CD4-positive, alpha-beta T cell (primary cell): ENCODE measurements around the gene GCM1. TPM values are rescaled to one million over a fixed set of nuclear protein-coding genes. Genes with fewer than 3 reads are reported as not detected.

Source experiments
- ATAC-seq: fragments of 200-7000 bp; cut with Tn5 transposase; one replicate; pipeline ENCODE4 v1.10.0; 2022; ENCODE audit warnings: mild to moderate bottlenecking; ENCODE audit not compliant: poor library complexity
- CTCF ChIA-PET: fragments of 350-600 bp; sonication (Branson Sonifier 250); formaldehyde crosslinking; loops from one replicate; lab custom pipeline; 2021; ENCODE audit warnings: antibody characterized with exemption, inconsistent platforms; lab: Charles Lee
- POLR2A ChIA-PET: fragments of 350-600 bp; sonication (Branson Sonifier 250); formaldehyde crosslinking; loops from one replicate; lab custom pipeline; 2021; ENCODE audit warnings: antibody characterized with exemption, inconsistent platforms; lab: Charles Lee
- DNase-seq, 14 experiments: peaks; one replicate each; pipeline ENCODE4 v3.0.0-alpha.2; 2013 to 2020; ENCODE audit warnings: mixed read lengths in 2 of 14
- H3K27ac ChIP-seq, 2 donors: one replicate each; pipeline versions ENCODE4 v1.5.1 to v1.7.0; 2013; ENCODE audit warnings: low read length in 2 of 2, low read depth in 1 of 2, mild to moderate bottlenecking in 1 of 2
- H3K27me3 ChIP-seq, 2 experiments: 1 replicate in 1 of 2; 2 replicates in 1 of 2; pipeline versions ENCODE4 v1.6.1 to v1.7.0; 2013; ENCODE audit warnings: low read length in 2 of 2, control low read depth in 1 of 2, mild to moderate bottlenecking in 1 of 2, moderate library complexity in 1 of 2; ENCODE audit not compliant: insufficient read depth in 2 of 2, control insufficient read depth in 1 of 2
- H3K36me3 ChIP-seq: one replicate; pipeline ENCODE4 v1.6.1; 2013; ENCODE audit warnings: low read length, control low read depth; ENCODE audit not compliant: insufficient read depth
- H3K4me1 ChIP-seq: one replicate; pipeline ENCODE4 v1.6.1; 2013; ENCODE audit warnings: low read length, control low read depth; ENCODE audit not compliant: insufficient read depth
- H3K4me3 ChIP-seq: one replicate; pipeline ENCODE4 v1.5.1; 2013; ENCODE audit warnings: mild to moderate bottlenecking, low read length, moderate library complexity
- H3K9me3 ChIP-seq, 2 experiments: 1 replicate in 1 of 2; 2 replicates in 1 of 2; pipeline versions ENCODE4 v1.6.1 to v1.7.0; 2013; ENCODE audit warnings: low read length in 2 of 2, mild to moderate bottlenecking in 2 of 2, control low read depth in 1 of 2, moderate library complexity in 1 of 2; ENCODE audit not compliant: control insufficient read depth in 1 of 2, insufficient read depth in 1 of 2
- H3K27ac Mint-ChIP-seq: one replicate; pipeline ENCODE4 v1.8.0; 2020; ENCODE audit warnings: mixed read lengths
- H3K27me3 Mint-ChIP-seq: one replicate; pipeline ENCODE4 v1.8.0; 2021; ENCODE audit warnings: mixed read lengths
- H3K36me3 Mint-ChIP-seq: one replicate; pipeline ENCODE4 v1.8.0; 2021; ENCODE audit warnings: low read depth, mixed read lengths
- H3K4me1 Mint-ChIP-seq: one replicate; pipeline ENCODE4 v1.8.0; 2021; ENCODE audit warnings: low read depth, mixed read lengths
- H3K4me3 Mint-ChIP-seq: one replicate; pipeline ENCODE4 v1.8.0; 2020; ENCODE audit warnings: mild to moderate bottlenecking, mixed read lengths
- H3K9me3 Mint-ChIP-seq: one replicate; pipeline ENCODE4 v1.8.0; 2020; ENCODE audit warnings: mixed read lengths
- CTCF ChIP-seq: fragments of 200-600 bp; IDR thresholded peaks from one replicate; pipeline ENCODE4 v1.8.0; 2022; ENCODE audit warnings: antibody characterized with exemption, mild to moderate bottlenecking
- intact Hi-C, 2 experiments: fragments of 100-400 bp; cut with DNase I in 1 of 2; cut with micrococcal nuclease in 1 of 2; formaldehyde crosslinking; loops; one replicate each; pipeline versions ENCODE4 v1.15.1 to v1.9.0; 2023 to 2025; cut with DNase I, micrococcal nuclease
- total RNA-seq, 174 experiments: library from RNA in 2 of 174; stranded (reverse) in 2 of 174; gene quantifications; one replicate each; pipeline ENCODE4 v1.2.3 and lab custom pipeline; 2021 to 2026

The GCM1 gene
- total RNA-seq, 2 experiments from 2014 or later = 0.11 to 0.22 TPM

- ATAC-seq = no peak
- no peak for TF ChIP-seq CTCF
- intact Hi-C loops = no loop called here
- Mint-ChIP-seq H3K27me3 (no peaks in the 10 kb centered on the region), H3K9me3 (no peaks in the 10 kb centered on the region), H3K4me1 (peaks cover 5% of the 10 kb centered on the region), H3K27ac (no peak overlapping the region), H3K36me3 (peaks cover 88% of the 10 kb centered on the region), H3K4me3 (no peak overlapping the region)
- DNase-seq = no peak
- CTCF ChIA-PET = no interaction called here
- peaks cover 75% of the 10 kb centered on the region for H3K36me3 ChIP-seq
- H3K27me3 ChIP-seq = no peaks in the 10 kb centered on the region
- no peak overlapping the region for H3K27ac ChIP-seq
- H3K4me3 ChIP-seq = no peak overlapping the region
- POLR2A ChIA-PET = no interaction called here
- no peaks in the 10 kb centered on the region for H3K4me1 ChIP-seq
- no peaks in the 10 kb centered on the region for H3K9me3 ChIP-seq
Observed at GRCh38 chr6:53086302-53086701, 62.3 kb downstream of the GCM1 start.

- Histone ChIP-seq H3K27ac (no peak overlapping the region), H3K27me3 (no peaks in the 10 kb centered on the region), H3K4me1 (no peaks in the 10 kb centered on the region), H3K9me3 (no peaks in the 10 kb centered on the region), H3K4me3 (no peak overlapping the region), H3K36me3 (peaks cover 79% of the 10 kb centered on the region)
- H3K27ac Mint-ChIP-seq = no peak overlapping the region
- intact Hi-C loops = no loop called here
- peaks cover 5% of the 10 kb centered on the region for H3K4me1 Mint-ChIP-seq
- no peak for TF ChIP-seq CTCF
- ATAC-seq (no peak), DNase-seq (no peak)
- CTCF ChIA-PET = interaction anchor here (1.7 kb wide), 1 partner anchor 50 kb away, joined by 3 read pairs; no protein-coding TSS in a partner anchor
- H3K27me3 Mint-ChIP-seq = no peaks in the 10 kb centered on the region
- H3K9me3 Mint-ChIP-seq = no peaks in the 10 kb centered on the region
- no peak overlapping the region for H3K4me3 Mint-ChIP-seq
- H3K36me3 Mint-ChIP-seq = peaks cover 83% of the 10 kb centered on the region
- POLR2A ChIA-PET = no interaction called here
Observed at GRCh38 chr6:53080813-53081212, 67.8 kb downstream of the GCM1 start.

Other genes starting within 250 kb of the GCM1 start
- gene GSTA3, start 239.1 kb downstream of the GCM1 start, total RNA-seq = not detected
- gene GSTA4, start 153.6 kb downstream of the GCM1 start, total RNA-seq = under 1 TPM in 1 of 2 experiments, not detected in 1; 0.25 TPM
- gene CILK1, start 87.0 kb downstream of the GCM1 start, total RNA-seq = 1 to 10 TPM; 4.0 to 4.3 TPM
- gene FBXO9, start 83.4 kb downstream of the GCM1 start, total RNA-seq = 10 to 100 TPM; 67.3 to 77.0 TPM
- gene ELOVL5, start 200.1 kb upstream of the GCM1 start, total RNA-seq = 10 to 100 TPM; 78.0 to 86.8 TPM